ENCODE results near the gene LARGE1. TPM values are rescaled to one million over a fixed set of nuclear protein-coding genes. Genes with fewer than 3 reads are reported as not detected.
"Not testable (repeated sequence)": the region's sequence is repeated elsewhere in the genome, so short reads cannot be mapped to it uniquely, and the experiment has no call there.

LARGE1 gene
- polyA plus RNA-seq, 4 donors: 24.8 to 30.4 (median 27.6) TPM

DNA sequence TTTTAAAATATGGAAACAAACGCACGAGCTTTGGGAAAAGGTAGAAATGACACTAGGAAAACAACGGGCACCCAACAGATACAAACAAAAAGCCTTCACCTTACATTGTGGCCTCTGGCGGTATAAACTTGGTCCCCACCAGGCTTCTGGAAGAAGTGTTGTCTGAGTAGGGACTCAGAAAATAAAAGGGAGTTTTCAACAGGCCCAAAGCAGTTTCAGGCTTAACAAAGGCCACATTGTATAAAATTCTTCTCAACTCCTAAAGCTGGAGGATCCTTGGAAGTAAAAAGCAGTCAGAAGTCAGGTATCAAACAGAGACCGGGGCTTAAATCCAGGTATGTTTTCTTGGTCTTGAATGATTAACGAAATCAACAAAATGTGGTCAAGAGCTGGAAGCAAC lies 61.0 kb downstream of the LARGE1 start:
- no peak for DNase-seq (ENCODE audit: low read depth in 4 of 4, low spot score in 3 of 4)

DNA sequence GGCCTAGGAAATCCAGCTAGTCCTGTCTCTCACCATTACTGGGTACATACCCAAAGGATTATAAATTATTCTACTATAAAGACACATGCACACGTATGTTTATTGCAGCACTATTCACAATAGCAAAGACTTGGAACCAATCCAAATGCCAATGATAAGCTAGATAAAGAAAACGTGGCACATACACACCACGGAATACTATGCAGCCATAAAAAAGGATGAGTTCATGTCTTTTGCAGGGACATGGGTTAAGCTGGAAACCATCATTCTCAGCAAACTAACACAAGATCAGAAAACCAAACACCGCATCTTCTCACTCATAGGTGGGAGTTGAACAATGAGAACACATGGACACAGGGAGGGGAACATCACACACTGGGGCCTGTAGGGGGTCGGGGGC lies 61.6 kb downstream of the LARGE1 start:
- not testable (repeated sequence) for DNase-seq (ENCODE audit: low read depth in 4 of 4, low spot score in 3 of 4)

DNA sequence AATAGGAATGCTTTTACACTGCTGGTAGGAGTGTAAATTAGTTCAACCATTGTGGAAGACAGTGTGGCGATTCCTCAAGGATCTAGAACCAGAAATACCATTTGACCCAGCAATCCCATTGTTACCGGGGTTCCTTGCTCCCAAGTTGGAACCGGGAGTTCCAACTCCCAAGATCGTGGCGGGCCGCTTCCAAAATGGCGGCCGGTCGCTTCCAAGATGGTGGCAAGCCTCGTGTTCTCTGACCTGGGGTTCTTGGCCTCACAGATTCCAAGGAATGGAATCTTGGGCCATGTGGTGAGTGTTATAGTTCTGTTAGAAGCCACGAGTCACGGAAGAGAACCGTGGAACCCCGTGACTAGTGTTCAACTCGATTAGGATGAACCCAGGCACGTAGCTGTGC lies 62.5 kb downstream of the LARGE1 start:
- DNase-seq (ENCODE audit: low read depth in 4 of 4, low spot score in 3 of 4): not testable (repeated sequence)

GRCh38 chr22:33854724-33855123 lies 65.6 kb downstream of the LARGE1 start:
- DNase-seq (ENCODE audit: low read depth in 4 of 4, low spot score in 3 of 4): no peak

- peak in 3 of 4 donors; percentile 30 to 35 (median 33) for DNase-seq (ENCODE audit: low read depth in 4 of 4, low spot score in 3 of 4)
Measured at GRCh38 chr22:33853200-33854097, 66.8 kb downstream of the LARGE1 start.

GRCh38 chr22:33851821-33852384 lies 68.4 kb downstream of the LARGE1 start:
- DNase-seq (ENCODE audit: low read depth in 4 of 4, low spot score in 3 of 4): no peak

- no peak for DNase-seq (ENCODE audit: low read depth in 4 of 4, low spot score in 3 of 4)
Measured at GRCh38 chr22:33851240-33851639, 69.0 kb downstream of the LARGE1 start.

- DNase-seq (ENCODE audit: low read depth in 4 of 4, low spot score in 3 of 4): no peak
Measured at GRCh38 chr22:33850724-33851123, 69.6 kb downstream of the LARGE1 start.

DNA sequence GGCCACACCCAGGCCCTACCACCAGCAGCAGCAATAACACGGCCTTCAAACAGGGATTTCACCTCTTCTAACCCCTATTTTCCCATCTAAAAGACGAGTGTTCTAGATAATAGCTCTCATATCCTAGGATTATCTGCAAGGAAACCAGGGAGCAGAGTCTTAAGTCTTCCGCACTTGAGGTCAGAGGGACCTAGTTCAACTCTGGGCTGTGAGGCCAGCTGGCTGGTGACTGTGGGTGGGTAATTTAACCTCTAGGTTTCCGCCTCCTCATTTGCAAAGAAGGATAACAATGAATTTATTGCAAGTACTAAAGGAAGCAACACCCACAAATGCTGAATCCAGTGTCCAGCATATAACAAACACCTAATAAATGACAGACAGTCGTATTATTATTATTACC lies 70.1 kb downstream of the LARGE1 start:
- DNase-seq (ENCODE audit: low read depth in 4 of 4, low spot score in 3 of 4): no peak

DNA sequence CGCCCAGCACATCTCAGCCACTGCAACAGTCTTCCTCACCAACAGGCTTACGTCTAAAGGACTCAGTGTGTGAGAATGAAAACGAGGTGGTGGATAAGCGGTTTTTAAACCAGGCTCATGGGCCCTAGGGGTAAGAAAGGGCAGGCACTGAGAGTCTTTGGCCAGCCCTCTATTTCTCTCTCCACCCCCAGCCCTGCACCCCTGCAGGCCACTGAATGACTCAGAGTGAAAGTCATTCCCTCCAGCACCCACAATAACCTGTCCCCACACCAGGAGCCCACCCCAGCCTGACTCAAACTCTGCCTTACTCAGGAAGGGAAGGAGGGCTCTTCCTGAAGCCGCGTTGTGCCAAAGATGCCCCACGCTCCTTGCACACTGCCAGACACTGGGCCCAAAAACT lies 72.0 kb downstream of the LARGE1 start:
- no peak for DNase-seq (ENCODE audit: low read depth in 4 of 4, low spot score in 3 of 4)

DNA sequence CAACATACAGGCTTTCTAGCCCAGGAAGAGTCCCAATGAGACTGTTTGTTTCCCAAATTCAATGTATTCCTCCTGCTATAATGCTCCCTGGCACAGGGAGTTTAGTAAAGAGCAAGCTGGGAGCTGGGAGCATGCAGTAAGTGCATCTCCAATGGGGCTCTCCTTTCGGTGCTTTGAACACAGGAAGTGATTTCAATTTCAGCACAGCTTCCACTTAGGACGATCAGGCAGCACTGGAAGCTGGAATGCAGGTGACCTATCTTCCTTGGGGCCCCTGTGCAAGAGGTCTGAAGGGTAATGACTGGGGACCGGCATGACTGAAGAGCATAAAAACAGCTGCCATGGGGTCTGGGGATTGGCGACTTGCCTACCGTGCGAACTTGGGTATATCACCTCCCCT lies 76.0 kb downstream of the LARGE1 start:
- no peak for DNase-seq (ENCODE audit: low read depth in 4 of 4, low spot score in 3 of 4)

DNA sequence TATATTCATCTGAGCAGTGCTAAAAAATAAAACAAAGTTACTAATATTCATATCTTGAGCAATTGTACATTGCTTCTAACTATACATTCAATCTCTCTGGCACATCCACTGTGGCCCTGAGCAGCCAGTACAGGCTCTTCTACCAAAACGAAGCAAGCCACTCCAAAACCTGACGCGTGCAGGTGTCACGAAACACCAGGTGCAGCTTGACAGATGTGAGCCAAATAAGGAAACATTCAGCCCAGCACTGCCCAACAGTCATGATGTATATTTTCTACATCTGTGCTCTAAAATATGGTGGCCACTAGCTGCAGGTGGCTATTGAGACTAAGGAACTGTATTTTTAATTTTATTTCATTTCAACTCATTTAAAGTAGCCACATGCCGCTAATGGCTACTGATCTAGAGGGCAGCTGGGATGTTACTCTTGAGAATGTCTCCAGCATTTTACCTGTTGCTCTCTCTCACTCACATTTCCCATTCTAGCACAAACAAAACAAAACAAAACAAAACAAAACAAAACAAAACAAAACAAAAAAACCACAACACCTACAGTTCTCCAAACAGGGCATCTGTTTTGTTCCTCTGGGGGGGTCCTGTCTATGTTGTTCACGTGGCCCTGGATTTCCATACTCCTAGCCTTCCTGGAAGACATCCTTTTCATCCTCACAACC lies 77.7 kb downstream of the LARGE1 start:
- DNase-seq (ENCODE audit: low read depth in 4 of 4, low spot score in 3 of 4): no peak

- DNase-seq (ENCODE audit: low read depth in 4 of 4, low spot score in 3 of 4): no peak
Measured at GRCh38 chr22:33842006-33842354, 78.3 kb downstream of the LARGE1 start.

DNA sequence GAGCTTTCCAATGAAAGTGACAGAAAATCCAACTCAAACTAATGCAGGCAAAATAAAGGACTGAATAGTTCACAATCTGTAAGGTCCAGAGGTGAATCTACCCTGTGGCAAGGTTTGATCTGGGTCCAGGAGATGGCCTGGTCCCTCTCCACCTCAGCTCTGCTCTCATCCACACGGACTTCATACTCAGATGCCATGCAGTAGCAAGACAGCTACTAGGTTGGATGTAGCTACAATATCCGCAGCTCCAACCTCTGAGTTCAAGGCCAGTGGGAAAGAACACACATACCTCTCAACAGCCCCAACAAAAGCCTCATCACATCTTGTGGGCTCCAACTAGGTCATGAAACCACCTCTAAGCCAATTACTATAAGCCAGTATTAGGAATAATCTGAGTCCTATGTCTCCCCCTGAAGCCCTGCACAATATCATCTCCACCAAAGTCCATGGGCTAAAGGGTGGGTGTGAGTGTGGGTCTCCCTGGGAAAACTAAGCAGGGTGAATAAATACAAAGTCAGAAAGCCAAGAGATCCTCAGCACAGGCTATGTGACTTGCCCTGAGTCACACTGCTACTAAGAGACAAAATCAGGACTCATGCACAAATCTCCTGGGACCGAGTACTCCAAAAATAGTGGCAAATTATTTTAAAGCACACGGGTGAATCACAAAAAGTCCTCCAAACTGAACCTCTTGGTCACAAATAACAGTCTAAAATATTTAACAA lies 78.8 kb downstream of the LARGE1 start:
- DNase-seq (ENCODE audit: low read depth in 4 of 4, low spot score in 3 of 4): no peak

DNA sequence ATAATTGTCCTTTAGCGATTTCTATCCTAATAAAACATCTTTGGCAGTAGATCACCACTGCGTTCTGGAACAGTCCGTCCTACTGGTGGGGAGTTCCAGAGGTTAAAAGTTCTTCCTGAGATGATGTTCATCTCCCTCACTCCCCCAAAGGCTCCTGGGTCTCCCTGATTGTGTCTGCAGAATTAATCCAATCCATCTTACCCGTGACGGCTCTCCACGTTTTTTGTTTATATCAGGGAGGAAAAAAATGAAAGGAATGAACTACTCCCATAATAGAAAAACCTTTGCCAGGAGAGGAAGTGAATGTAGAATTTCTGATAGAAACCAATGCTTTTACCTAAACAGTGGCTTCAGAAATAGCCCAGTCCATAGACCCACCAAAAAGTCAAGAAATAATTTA lies 81.6 kb downstream of the LARGE1 start:
- no peak for DNase-seq (ENCODE audit: low read depth in 4 of 4, low spot score in 3 of 4)

GRCh38 chr22:33837826-33838225 lies 82.5 kb downstream of the LARGE1 start:
- no peak for DNase-seq (ENCODE audit: low read depth in 4 of 4, low spot score in 3 of 4)

- DNase-seq (ENCODE audit: low read depth in 4 of 4, low spot score in 3 of 4): no peak
Measured at GRCh38 chr22:33835265-33835664, 85.0 kb downstream of the LARGE1 start.

- no peak for DNase-seq (ENCODE audit: low read depth in 4 of 4, low spot score in 3 of 4)
Measured at GRCh38 chr22:33832558-33833151, 87.6 kb downstream of the LARGE1 start.

GRCh38 chr22:33831651-33832050 lies 88.6 kb downstream of the LARGE1 start:
- no peak for DNase-seq (ENCODE audit: low read depth in 4 of 4, low spot score in 3 of 4)

GRCh38 chr22:33831207-33831606 lies 89.1 kb downstream of the LARGE1 start:
- no peak for DNase-seq (ENCODE audit: low read depth in 4 of 4, low spot score in 3 of 4)
